GM18861 (cell line): ENCODE data around the gene CACNA1I.

ENCODE experiments used
- ATAC-seq: cut with Tn5 transposase; IDR thresholded peaks from one replicate; pipeline ENCODE4 v1.9.1; 2021; ENCODE audit not compliant: unreplicated experiment

Gene CACNA1I

DNA sequence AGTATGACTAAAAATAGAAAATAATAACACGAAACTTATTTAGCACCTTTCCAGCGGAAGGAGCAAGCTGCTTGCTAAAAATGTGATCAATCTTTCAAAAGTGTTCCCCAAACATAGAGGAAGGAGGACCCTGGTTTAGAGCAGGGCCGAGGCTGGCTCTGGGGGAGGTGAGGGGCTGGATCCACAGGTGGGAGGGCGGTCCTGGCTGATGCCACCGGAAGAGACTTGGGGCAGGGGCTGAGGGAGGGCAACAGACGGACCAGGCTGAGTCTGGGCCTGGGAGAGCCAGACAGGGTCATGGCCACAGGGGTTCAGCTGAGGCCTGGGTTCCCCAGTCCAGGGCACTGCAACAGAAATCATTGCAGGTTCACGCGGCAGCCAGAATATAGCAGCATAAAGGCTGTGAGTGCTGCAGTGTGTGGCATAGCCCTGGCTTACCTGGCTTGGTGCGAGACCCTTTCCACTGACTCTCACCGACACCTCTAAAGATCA lies 143.3 kb downstream of the CACNA1I start:
- no peak for ATAC-seq

DNA sequence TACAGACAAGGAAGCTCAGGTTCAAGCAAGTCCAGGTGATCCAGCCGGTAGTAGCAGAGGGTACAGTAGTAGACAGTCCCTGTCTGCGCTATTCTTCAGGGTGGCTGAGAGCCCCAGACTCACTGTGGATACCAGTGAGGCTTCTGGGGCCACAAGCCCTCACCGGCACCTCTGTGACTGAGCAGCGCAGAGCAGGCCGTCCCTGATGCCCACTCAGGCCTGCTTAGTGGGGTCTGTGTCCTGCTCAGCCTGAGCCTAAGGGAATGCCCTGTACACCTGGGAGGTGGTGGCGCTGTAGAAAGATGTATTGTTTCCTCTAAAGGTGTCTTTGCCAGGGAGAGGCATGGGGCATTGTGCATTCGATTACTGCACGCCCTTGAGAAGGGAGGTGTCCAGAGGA lies 143.8 kb downstream of the CACNA1I start:
- ATAC-seq = no peak

DNA sequence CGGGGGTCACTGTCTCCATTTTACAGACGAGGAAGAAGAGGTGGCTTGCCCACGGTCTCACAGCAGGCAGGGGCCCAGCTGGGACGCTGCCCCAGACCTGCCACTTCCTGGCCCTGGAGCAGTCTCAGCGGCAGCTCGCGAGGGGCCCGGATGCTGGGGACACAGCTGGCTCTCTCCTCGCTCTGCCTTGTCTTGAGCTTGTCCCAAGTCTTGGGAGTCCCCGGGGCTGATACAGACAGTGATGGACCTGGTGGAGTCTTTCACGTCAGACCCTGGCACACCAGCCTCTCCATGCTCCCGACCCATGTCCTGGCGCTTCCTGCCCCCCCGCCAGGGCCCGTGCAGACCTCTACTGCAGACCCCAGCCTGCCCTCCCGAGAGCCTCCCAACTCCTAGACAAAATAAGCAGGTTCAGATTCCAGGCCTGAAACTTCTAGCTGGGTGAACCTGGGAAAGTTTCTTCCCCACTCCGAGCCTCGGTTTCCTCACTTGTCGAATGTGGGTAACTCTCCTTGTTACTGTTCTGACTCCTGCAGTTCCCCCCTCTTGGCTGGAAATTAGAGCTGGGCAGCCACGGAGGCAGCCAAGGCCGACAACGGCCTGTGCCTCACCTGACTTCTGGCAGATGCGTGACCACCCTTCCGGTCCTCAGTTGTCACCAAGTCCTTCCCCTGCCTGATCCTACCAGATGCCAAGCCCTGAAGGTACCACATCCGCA lies 145.4 kb downstream of the CACNA1I start:
- no peak for ATAC-seq

DNA sequence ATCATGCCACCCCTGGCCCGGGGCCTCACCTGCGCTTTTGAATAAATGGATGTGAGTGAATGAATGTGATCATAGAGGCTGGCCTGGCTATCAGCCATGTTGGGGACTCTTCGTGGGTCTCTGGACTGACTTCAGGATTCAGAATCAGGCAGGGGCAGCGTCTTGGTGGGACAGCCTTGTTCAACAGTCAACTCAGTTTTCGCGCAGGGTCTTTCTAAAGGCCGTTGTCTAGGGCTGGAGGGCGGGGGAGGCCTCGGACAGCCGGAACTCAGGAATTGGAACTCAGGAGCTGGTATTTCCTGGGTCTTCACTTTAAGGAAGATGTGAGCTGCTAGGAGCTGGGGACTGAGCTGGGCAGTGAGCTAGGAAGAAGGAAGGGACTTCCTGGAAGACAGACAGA lies 146.0 kb downstream of the CACNA1I start:
- no peak for ATAC-seq

DNA sequence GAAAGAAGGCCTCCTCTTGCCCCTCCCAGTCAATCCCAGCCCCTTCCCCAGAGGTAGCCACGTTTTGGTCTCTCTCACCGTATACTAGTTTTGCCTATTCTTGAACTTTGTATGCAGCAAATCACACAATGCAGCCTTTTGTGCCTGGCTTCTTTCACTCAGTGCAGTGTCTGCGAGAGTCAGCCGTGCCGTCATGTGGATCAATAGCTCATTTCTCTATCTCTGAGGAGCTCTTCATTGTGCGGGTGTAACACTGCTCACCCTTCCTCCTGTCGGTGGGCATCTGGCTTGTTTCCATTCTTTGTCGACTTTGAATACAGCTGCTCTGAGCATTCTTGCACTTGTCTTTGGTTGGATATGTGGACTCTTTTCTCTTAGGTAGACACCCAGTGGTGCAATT lies 146.5 kb downstream of the CACNA1I start:
- ATAC-seq = no peak

DNA sequence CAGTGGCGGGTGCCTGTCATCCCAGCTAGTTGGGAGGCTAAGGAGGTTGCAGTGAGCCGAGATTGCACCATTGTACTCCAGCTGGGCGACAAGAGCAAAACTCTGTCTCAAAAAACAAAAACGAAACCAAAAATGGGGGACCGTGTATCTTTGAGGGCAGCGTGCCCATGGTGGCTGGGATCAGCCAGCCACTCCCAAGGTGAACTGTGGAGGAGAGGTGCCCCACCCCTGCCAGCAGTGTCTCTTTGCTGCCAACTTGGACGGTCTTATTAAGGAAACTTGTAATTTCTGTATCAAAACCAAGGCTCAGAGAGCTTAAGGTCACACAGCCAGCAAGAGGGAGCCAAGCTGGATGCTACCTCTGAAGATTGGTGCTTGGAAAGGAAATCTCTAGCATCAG lies 147.7 kb downstream of the CACNA1I start:
- ATAC-seq = no peak

DNA sequence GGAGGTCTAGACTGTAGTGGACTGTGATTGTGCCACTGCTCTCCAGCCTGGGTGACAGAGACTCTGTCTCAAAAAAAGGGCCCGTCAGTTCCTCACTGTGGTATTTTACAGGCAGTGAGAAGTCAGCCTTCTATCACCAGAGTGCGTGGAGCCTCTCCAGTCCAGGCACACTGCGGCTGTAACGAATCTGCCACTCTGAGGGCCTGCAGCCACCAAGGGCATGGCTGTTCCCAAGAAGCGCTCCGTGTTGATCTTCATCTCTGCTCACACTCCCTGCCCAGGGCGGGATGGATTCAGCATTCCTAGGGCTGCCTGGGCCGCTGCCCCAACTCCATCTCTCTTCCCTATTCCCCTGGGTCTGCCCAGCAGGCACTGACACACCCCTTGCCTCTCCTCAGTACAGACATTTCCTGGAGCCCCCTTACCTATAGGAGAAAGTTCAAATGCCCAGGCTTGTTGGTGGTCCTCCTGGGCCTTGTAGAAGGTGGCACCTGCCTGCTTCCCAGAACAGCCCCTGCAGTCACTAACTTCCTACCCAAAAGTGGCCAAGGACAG lies 148.4 kb downstream of the CACNA1I start:
- ATAC-seq = no peak

DNA sequence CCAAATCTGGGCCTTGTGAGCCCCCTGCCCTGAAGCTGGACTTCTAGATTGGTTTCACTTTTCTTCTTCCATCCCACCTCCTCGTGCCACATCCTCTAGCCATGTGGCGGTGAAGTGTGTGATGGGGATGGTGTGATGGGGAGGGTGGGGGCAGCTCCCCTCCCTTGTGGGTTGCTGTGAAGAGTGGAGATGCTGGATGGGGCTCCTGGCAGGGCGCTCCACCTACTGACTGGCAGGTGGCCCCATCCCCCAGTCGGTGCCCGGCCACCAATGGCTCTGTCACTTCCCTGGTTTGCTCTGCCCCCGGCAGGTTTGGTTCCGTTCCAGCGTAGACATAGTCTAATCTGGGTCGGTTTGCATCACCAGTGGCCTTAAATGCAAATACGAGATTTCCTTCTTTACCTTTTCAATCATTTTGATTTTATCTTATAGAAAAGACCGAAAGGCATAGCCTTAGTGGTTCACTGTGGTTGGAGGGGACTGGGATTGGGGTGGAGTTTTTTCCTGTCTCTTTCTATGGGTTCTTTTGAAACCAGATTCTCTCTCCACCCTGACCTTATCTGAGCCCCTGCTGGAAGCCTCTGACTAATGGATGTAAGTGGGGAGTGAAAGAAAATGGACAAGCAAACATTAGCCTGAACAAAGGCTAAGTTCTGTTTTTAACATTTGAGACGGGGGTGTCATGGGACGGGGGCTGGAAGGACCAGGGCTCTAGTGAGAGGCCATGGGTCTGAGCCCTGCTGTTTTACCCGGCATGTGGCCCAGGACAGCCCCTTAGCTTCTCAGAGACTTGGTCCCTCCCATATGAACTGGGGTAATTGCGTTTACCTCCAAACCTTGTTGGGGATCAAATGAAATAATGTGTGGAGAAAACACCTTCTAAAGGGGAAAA lies 149.3 kb downstream of the CACNA1I start:
- no peak for ATAC-seq

DNA sequence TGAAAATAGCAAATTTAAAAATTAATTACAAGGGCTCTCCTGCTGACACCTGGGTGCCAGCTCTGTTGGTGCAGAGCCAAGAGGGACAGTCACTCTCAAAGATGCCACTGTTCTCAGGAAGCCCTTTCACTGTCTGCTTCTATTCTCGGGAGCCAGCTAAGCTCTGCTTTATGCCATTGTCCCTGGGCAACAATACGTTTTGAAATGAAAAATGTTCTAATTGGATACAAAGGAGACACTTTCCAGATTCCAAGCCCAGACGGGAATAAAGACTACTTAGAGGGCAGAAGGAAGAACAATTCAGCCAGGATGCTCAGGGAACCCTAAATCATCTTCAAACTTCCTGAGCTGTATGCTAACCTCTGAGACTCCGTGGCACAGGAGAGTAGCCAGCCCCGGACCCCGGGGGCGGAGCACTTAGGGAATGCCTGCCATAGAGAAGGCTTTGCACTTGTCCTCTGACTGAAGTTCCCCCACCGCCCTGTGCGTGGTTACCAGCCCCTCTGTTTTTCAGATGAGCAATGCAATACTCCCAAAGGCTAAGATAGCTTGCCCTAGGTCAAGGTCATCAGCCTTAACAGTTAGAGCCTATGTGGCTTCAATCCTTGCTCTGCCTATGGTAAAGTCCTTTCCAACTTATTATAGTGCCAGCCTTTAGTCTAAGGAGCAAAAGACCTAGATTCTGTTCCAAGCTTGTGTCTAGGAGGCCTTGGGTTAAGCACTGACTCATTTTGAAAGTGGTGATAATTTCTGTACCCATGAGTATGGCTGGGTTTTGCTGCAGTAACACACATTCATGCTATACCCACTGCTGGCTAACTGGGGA lies 150.9 kb downstream of the CACNA1I start:
- ATAC-seq = no peak

DNA sequence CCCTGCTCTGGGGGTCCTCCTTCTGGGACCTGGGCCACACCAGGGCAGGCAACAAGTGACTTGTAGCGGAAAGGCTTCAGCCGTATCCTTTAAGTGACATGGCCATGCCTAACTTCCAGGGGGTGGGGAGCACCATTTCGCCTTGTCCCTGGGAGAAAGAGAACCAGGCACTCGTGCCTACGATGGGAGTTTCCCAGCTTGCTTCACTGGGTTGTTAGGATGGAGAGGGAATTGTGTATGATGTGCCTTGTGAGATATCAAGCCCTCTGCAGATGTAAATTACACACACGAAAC lies 151.4 kb downstream of the CACNA1I start:
- ATAC-seq = no peak

DNA sequence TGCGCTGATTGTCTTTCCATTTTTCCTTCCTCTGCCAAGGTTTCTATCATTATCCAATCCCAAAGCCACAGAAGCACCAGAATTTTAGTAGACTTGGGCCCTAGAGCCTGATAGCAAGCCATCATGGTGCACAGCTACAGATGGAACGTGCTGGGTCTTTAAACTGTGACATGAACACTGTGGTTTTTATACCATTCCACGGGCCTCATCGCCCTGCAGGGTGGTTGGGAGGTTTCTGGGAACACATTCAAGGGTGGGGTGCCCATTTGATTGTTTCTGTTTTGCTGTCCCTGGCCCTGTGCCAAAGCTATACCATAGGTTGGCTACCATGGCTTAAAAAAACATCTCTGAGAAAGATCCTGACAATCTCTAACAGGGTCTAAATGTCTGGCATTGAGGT lies 151.9 kb downstream of the CACNA1I start:
- ATAC-seq = no peak

DNA sequence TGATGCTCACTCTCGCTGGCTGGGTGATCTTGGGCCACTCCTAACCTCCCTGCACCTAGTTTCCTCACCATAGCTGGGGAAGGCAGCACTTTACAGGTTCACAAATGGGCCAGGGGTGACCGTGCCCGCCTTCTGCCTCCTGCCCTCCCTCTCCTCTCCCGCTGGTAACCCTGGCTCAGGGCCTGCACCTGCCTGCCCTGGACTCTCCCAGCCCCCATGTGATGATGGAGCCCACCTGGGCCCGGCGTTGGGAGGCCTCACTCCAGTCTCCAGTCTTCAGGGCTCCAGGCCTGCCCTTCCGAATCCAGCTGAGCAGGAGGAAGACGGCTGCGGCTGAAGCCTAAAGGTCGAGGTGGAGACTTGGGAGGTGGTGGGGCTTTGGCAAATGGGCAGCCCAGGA lies 152.9 kb downstream of the CACNA1I start:
- ATAC-seq = no peak

DNA sequence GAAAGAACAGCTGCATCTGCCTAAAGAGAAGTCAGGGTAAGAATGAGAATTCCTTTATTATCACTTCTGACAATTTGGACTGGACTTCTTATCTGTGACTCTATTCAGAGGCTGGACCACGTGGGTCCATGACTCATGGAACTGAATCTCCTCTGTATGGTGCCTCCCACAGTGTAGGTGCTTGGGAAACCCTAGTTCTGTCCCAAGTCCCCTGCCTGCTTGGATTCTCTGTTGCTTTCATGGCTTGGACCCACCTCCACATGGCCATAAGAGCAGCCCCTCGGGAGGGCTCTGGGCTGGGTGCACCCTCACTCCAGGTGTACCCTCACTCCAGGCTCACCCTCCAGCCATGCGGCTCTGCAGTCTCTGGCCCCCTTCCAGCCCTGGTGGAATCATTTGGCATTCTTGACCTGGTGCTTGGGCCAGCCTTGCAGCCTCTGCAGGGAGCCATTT lies 153.4 kb downstream of the CACNA1I start:
- ATAC-seq = no peak

DNA sequence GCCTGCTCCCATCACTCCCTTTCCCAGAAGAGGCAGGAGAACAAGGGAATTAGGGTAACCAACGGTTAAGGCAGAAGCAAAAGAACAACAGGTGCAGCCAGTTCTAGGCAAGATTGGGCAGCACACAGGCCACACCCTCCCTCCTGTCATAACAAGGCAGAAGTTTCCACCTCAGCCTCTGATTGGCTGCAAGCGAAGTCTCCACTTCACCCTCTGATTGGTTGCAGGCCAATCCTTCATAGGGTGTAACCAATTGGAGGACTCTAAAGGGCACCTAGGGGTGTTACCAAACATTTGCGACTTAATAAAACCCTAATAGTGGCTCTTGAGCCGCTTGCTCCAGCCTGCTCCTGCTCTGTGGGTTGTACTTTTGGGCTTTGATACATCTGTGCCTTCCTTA lies 153.8 kb downstream of the CACNA1I start:
- no peak for ATAC-seq

DNA sequence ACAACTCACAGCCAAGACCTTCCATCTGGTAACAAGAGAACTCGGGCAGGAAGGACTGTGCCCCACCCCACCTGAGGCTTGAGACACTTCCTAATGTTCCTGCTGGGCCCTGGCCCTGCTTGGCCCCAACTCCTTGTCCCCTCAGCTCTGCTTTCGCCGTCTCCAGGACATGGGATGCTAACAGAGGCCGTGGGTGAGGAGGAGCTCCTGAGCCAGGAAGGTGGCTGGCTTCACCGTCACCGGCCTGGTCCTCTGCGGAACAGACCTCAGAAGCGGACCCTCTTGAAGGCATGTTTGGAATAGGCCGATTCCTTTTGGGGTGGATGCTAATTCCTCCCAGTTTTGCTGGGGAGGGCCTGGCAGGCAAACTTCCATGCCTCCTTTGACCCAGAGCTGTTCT lies 154.3 kb downstream of the CACNA1I start:
- ATAC-seq = no peak

DNA sequence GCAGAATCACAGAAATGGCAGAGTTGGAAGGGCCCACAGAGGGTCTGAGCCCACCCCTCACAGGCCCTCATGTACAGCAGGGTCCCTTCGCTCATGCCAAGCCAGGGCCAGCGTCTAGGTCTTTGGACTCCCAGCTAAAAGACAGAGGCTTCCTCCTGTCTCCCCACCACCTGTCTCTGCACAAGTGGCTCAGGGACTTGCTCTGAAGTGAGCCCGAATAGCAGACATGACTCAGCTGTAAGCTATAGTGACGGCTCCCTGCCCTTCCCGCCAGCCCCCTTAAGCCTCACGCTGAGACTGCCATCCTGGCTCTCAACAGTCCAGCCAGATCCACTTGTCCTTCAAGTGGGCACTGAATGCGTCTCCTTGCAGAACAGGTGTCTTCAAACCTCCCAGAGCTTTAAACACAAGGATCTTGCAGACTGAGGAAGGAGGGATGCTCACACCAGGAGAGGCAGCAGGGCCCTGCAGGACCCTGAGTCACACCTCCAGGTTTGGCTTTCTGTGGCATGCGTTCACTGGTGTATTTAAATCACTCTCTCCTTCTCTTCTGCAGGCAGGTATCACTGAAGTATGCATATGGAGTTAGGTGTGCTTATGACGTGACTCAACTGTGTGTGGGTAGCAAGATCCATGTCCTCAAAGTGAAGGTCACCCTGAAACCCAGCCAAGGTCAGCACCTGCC lies 154.9 kb downstream of the CACNA1I start:
- ATAC-seq = no peak

DNA sequence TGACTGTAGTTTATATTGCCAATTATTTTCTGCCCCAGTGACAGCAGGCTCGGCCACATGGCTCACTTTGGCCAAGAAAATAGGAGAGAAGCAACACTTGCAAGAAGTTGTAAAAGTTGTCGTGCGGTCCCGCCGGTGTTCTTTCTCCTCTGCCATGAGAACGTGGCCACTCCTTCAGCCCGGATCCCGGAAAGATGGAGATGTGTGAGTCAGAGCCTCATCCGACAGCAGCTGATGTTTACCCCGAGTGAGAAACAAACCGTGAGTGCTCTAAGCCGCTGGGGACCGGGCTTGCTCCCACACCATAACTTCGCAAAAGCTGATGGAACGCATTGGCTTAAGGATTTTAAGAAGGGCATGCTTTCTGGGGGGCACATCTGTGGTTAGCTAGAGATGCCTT lies 157.0 kb downstream of the CACNA1I start:
- ATAC-seq = no peak

DNA sequence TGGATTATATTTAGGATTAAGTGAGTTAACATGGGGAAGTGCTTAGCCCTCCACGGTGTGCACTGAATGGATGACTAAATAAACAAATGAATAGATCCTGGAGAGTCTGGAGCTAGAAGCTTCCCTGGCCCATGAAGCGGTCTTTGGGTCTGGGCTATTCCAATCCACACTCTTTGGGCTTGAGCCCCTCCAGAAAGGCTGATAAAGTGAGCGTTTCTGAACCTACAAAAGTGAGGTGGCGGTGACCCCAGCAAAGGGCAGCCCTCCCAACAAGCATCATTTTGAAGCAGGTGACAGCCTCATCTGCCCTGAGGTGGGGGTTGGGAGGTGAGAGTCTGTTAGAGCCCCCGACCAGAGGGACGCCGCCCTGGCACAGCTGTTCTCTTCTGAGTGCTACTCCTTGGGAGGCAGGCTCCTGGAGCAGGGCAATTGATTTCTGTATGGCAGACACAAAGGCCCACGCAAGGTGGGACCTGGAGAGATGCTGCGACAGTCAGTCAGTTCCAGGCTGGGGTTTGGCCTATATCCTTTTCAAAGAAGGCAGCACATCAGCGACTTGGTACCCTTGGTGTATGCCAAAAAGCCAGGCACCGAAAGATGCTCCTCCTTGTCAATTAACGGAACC lies 157.8 kb downstream of the CACNA1I start:
- no peak for ATAC-seq

DNA sequence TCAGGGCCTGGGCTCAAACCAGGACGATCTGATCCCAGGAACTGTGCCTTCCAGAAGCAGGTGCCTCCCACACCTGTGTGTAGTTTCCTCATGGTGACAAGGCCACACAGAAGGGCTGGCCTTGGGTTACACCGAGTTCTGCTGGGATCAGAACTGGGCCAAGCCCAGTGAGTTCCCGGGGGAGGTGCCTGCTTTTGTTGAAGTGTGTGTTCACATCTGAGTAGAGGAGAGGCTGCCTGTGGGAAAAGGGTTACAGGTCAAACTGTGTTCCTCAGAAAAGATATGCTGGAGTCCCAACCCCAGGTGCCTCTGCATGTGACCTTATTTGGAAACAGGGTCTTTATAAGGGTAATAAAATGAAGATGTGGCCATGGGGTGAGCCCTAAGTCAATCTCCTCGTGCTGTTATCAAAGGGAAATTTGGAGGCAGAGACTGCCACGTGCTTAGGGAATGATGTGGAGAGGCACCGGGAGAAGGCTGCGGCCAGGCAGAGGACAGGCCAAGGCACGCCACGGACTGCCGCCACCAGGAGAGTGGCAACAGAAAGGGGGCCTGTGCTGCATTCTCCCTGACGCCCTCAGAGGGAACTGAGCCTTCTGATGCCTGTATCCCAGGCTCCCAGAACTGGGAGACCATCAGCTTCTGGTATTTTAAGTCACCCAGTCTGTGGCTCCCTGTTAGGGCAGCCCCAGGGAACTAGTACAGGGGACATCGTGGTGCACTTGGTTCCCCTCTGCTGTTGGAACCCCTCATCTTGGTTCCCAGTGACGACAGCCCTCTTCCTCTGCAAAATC lies 158.8 kb downstream of the CACNA1I start:
- ATAC-seq = no peak
